ENCODE measurements around the gene DUSP16.
"Not testable (repeated sequence)": the region's sequence is repeated elsewhere in the genome, so short reads cannot be mapped to it uniquely, and the experiment has no call there.

Gene DUSP16

DNA sequence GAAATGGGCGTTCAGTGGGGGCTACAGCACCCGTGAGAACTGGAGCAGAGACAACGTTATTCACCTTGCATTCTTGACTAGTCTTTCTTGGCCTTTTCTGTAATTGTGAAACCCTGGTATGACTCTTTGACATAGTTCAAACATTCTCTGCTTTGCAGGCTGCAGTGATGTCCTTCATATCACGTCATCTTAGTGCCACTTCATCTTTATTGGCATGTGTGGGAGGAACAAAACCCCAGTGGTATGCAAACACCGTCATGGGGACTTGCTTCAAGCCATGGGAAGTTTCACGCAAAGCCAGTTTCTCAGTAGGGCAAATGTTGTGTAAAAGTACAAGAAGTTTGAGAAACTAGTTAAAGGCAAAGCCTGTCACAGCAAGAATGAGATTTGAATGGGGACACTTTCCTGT lies 20.2 kb upstream of the DUSP16 start:
- DNase-seq = no peak

DNA sequence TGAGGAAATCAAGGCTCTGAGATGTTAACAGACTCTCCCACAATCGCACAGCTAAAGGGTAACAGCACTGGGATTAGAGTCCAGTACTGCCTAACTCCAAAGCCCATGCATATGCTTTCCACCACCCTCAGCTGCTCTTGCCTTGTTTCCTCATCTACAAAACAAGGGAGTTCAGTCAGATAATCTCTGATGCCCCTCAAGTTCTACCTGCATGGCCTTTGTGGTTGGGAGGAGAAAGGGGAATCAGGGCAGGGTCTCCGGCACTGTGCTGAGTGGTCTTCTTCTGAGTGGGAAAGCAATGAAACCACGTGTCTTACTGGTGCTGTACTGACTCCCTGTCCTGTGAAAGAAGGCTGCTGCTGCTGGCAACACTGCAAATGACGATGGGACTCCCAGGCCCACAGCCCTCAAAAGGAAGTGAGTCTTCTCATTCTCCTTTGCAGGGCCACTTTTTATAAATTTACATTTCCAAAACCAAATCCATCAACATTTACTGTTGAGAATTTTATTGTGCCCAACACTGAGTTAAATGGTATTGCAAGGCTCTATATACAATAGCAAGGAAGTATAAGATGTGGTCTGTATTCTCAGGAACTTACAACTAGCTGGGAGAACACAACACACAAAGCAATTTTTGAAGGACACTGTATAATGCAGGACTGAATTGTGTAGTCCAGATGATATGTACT lies 19.7 kb upstream of the DUSP16 start:
- DNase-seq = no peak

DNA sequence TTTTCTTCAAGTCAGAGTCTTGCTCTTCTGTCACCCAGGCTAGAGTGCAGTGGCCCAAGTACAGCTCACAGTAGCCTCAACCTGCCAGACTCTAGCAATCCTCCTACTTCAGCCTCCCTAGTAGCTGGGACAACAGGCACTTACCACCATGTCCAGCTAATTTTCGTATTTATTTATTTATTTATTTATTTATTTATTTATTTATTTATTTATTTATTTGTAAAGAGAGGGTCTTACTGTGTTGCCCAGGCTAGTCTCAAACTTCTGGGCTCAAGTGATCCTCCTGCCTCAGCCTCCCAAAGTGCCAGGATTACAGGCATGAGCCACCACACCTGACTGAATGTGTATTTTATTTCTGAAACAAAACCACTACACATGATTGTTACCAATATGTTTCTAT lies 18.1 kb upstream of the DUSP16 start:
- DNase-seq = not testable (repeated sequence)

DNA sequence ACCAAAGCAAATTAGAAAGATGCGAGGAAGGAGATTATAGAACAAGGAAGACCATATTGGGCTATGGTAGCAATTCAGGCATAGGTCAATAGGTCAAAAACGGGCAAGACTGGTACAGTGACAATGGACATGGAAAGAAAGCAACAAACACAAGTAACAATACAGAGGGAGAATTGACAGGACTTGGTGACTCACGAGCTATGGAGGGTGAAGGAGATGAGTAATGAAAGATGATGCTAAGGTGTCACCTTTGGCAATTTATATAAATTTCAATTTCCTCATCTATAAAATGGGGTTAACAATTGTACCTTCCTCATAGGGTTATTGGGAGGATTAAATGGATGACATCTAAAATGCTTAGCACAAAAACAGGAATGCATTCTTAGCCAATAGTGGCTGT lies 15.1 kb upstream of the DUSP16 start:
- DNase-seq = no peak

DNA sequence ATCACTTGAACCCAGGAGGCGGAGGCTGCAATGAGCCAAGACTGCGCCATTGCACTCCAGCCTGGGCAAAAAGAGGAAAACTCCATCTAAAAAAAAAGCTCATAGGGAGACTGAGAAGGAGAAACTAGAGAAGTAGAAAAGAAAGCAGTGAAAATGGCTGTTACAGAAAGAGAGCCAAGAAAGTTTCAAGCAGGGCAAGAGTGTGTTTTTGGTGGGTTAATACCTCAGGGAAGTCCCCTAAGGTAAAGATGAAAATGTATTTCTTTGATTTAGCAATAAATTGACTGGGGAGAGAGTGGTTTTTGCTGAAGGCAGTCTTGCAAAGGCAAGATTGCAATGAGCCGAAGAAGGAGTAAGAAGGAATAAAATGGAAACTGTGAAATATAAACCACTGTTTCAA lies 10.0 kb upstream of the DUSP16 start:
- DNase-seq = no peak

DNA sequence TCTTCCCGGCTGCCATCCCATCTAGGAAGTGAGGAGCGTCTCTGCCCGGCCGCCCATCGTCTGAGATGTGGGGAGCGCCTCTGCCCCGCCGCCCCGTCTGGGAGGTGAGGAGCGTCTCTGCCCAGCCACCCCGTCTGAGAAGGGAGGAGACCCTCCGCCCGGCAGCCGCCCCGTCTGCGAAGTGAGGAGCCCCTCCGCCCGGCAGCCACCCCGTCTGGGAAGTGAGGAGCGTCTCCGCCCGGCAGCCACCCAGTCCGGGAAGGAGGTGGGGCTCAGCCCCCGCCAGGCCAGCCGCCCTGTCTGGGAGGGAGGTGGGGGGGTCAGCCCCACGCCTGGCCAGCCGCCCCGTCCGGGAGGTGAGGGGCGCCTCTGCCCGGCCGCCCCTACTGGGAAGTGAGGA lies 3.3 kb upstream of the DUSP16 start:
- not testable (repeated sequence) for DNase-seq

DNA sequence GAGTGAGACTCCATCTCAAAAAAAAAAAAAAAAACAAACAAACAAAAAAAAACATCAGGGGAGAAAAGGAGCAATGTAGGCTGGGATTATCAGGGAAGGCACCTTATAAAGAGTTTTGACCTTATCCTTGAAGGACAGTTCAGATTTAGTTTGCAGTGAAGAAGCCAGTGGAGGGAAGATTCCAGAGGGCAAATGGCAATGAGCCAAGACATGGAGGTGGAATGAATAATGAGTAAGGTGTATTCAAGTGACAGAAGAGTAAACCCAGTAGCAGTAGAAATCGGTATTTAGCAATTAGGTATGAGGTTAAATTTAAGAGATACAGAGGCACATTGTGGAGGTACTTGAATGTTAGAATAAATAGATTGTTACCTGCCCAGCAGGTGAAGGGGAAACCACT lies 2.2 kb upstream of the DUSP16 start:
- DNase-seq = no peak

DNA sequence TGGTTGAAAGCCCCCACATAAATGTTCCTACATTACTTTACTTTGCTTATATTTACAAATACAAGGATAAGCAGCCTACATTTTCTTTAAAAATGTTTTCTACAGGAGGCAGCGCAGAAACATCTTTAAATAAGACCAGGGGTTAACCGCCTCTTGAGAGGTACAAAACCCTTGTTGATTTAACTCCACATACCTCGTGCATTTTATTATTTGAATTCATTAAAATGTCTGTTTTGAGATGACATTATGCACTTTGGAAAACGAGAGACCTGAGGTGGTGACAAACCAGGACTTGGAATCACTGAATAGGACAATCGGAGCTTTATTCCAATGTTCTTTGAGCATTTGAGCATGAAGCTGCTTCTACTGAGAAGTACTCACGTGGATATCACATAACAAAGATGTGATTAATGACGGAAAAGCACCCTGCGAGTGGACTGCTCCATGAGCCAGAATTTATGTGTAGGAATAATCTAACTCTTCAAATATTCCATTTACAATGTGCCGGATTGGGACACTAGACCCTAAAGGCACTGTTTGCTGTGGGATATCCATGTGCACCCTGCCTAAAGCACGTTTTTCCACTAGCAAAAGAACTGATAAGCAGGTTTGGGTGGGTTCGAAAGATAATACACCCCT lies 746 bp upstream of the DUSP16 start:
- no peak for DNase-seq

DNA sequence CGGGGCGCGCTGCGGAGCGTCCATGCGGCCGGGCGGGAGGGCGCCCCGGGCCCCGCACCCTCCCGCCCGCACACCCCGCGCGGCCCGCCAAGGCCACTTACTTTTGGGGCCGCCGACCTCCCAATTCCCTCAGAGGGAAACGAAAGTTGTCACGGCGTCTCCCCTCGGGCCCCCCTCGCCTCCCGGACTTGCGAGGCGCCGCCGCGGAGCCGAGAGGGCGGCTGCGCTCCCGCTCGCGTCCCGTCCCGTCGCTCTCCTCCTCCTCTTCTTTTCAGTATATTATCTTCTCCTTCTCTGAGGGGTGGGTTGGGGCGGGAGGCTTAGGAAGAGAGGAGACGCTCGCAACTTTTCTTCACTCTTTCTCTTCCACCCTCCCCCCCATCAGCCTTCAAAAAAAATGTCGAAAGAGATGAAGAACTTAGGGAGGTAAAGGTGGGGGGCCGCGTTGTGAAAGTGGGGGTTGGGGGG lies 613 bp downstream of the DUSP16 start:
- DNase-seq = peak; percentile 24

DNA sequence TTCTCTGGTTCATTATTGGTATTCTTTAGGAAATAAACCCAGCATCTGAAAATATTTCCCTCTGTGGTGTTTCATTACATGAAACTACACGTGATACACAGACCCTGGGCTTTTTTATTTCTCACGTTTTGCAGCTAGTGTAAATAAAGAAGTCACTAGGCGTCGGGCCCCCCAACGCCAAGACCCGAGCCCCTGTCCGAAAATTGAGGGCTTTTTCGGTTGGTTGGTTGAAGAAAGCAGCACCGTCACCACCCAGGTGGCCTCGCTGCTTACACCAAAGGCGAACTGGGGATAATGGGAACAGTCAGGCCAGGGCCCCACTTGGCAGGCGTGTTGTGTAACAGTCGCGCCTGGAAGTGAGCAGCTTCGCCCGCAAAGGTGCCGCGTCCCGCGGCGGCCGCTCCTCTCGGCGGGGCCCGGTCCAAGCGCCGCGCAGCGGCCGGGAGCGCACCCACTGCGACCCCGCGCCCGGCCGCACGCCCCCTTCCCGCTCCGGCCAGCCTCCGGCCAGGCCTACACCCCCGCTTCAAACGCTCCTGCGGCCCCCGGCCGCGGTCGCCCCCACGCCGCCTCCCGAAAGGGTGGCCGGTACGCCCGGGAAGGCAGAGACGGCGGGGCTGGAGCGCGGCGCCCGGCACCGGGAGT lies 1.2 kb downstream of the DUSP16 start:
- DNase-seq = peak; percentile 37

DNA sequence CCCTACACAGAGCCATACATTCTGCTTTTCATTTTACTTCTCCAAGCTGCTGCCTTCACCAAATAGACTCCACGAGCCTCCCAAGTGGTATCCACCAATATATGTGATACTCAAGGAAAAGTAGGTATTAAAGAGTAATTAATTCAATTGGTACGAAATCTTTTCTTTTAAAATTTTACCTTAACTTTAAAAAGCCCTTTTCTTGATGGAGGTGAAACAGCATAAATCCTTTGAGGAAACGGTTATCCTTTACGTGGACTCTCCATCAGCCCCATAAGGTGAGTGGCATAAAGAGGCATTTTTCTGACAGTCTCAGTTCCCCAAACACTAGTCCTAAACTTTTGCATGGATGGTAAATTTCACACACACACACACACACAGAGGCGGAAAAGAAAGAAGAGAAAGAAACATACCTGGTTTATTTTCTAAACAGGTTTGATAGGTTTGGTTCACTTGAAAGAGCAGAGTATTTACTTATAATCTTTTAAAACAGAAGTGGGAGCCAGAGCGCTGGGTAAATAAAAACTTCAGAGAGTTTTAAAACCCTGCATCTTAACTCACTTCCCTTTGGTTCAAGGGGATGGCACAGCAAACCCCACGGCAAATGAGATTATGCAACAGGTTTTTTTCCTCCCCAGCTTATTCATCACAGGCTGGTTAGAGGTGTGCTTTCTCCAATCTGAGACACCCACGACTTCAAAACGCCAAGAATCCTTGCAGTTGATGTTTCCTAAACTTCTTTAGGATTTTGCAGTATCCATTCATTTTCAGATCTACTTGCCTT lies 1.9 kb downstream of the DUSP16 start:
- DNase-seq = peak; percentile 59

DNA sequence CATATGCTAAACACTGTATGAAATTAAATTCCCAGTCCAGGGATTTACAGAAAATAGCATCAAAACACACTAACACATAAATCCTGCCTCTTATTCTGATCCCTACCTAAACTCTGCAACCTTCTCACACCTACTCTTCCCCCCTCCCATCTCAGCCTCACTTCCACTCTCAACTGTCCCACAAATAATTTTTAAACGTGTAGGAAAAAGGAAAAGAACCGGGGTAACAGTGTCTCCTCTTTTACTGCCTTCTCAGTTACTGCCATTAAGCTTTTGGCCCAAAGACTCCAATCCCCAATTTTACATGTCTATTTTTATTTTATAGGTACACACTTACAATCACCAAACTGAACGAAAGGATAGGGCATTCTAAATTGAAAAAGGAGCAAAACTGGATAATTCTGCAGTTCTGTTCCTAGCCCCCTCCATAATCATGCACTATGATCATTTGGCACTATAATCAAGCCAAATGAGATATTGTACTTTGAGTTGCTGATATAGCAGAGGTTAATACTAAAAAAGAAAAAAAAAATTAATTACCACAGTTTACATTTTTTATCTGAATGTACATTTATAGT lies 2.9 kb downstream of the DUSP16 start:
- no peak for DNase-seq

DNA sequence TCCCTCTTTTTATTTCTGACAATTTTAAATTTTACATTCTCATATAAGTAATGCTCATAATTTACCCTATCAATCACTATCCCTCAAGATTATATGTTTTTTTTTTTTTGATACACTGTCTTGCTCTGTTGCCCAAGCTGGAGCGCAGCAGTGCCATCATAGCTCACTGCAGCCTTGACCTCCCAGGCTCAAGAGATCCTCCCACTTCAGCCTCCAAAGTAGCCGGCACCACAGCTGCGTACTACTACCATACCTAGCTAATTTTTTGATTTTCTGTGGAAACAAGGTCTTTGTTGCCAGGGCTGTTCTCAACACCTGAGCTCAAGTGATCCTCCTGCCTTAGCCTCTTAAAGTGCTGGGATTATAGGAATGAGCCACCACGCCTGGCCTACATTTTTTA lies 4.4 kb downstream of the DUSP16 start:
- no peak for DNase-seq

DNA sequence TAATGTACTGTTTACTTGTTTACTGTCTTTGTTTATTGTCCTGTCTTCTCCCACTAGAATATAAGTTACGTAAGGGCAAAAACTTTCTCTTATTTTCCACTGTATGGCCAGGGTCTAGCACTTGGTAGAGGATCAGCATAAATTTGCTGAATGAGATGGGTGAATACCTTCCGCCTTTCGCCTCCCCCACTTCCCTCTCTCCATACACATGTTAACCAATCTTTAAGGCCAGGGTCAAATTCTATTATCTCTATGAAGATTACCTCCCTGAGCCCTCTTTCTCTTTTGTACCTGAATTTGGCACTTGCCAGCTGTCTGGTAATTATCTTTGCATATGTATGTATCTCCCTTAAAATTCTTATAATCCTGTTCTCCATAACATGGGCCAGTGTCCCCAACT lies 4.9 kb downstream of the DUSP16 start:
- no peak for DNase-seq

DNA sequence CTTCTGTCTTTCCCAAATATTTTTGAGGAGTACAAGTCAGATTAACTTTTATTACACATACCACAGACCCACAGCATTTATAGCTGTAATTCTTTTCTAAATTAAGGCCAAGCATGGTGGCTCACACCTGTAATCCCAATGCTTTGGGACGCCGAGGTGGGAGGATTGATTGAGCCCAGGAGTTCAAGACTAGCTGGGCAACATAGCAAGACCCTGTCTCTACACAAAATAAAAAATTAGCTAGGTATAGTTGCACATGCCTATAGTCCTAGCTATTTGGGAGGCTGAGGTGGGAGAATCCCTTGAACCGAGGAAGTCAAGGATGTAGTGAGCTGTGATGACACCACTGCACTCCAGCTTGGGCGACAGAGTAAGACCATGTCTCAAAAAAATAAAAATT lies 7.0 kb downstream of the DUSP16 start:
- no peak for DNase-seq

DNA sequence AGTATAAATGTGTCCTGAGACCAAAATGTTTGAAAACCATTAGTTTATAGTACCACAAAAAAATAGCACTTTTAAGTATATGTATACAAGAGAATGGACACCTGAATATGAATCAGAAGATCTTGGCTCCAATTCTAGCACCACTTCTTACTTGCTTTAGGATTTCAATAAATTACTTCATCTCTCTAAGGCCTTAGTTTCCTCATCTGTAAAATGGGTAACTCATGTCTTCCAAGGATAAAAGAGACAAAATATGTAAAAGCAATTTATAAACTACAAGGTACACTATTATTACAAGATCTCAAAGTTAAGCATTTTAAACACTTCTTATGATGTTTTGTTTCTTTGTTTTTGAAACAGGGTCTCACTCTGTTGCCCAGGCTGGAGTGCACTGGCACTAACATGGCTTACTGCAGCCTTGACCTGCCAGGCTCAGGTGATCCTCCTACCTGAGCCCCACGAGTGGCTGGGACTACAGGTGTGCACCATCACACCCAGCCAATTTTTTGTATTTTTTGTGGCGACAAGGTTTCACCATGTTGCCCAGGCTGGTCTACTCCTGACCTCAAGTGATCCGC lies 9.4 kb downstream of the DUSP16 start:
- no peak for DNase-seq

DNA sequence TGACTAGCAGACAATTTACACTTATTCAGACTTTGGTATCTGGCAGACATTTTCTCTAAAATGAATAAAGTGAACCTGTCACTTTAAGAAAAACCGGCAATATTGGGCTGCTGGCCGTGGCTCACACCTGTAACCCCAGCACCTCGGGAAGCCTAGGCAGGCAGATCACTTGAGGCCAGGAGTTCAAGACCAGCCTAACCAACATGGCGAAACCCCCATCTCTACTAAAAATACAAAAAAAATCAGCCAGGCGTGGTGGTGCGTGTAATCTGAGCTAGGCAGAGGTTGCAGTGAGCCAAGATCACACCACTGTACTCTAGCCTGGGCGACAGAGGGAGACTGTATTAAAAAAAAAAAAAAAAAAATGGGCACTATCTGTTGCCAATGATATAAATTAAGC lies 11.5 kb downstream of the DUSP16 start:
- no peak for DNase-seq

DNA sequence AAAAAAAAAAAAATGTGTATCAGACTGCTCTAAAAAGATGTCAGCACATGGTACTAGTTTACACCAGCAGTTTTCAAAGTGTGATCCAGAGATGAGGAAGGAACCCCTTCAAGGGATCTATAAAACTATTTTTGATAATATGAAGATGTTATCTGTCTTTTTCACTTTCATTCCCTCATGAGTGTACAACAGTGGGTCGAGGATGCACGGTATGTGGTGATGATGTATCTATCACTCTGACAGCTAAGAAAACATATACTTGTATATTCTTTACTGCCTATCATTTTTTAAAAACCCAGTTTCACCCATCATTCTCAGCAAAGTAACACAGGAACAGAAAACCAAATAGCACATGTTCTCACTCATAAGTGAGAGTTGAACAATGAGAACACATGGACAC lies 12.4 kb downstream of the DUSP16 start:
- DNase-seq = no peak

DNA sequence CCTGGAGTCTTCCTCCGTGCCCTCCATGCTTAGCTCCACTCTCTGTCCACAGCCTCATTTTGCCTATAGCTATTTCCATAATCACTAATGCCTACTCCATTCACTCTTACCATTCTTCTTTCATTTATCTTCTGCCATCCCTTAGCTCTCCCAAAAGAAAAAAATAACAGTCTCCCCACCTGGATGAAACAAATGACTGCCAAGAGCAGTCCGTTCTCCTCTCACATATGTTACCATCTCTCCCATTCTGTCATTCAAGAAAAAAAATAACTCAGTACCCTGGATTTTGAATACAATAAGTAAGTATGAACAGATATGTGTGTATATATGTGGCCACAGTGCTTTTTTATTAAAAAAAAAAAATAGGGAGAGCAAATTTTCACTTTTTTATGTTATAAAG lies 13.2 kb downstream of the DUSP16 start:
- no peak for DNase-seq

DNA sequence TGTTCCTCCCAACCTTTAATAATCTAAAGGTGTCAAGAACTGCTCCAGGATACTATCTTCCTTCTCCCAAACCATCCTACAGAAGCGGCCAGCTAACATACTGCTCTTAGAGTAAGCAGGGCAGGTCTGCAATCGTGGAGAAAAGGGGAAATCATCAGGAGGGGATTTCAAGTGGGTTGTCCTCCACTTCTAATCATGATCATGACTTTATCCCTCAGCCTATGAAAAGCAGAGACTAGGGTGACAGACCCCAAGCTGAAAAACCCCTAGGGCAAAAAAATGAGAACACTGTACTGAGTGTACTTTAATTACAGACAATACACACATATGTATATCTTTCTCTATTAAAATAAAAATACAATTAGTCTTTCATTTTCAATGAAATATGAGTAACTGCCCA lies 13.9 kb downstream of the DUSP16 start:
- no peak for DNase-seq

DNA sequence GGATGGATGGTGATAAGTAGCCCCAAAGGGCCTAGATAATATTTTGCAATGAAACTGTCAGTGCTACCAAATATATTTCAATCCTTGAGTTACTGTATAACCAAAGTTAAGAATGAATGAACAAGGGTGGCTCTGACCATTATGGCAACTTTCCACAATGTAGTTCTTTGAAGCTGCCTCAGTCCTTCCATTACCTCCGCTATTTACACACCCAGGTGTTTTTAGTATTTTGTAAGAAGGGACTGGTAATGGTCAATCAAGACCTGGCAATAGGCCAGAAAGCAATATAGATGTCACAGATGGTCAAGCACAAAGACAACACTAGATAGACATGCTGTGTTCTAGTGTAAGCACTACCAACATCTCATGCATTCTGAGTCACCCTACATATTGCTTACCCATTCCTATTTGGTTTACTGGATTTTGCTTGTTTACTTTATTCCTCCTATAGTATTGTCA lies 16.3 kb downstream of the DUSP16 start:
- DNase-seq = no peak

DNA sequence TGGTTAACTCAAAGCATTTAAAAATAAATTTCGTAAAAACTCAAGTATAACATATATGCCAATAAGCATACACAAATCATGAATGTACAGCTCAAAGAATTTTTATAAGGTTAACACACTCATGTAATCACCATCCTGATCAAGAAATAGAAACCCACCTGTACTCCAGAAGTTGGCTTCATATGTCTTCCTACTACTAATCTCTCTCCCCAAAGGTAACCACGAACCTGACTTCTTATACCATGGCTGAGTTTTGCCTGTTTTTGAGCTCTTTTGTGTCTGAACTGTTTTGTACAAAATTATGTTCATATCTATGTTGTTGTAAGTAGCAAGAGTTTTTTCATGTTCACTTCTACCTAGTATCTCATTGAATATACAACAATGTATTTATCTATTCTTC lies 18.7 kb downstream of the DUSP16 start:
- DNase-seq = no peak

DNA sequence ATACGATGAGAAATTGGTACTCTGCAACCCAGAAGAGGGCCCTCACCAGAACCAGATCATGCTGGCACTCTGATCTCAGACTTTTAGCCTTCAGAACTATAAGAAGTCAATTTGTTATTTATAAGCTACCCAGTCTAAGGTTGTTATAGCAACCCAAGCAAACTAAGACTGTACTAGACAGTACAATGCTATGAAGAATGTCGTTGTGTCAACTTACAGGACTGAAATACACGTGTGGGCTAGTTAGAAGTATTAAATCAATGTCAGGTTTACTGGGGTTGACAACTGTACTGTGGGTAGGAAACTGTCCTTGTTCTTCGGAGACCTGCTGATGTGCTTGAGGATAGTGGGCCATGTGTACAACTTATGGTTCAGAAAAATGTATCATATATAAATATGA lies 19.7 kb downstream of the DUSP16 start:
- no peak for DNase-seq
